Peyer's patch (tissue), 4 donors: ENCODE results near the gene LDLRAD4.

Source experiments
- CTCF ChIP-seq, 6 experiments: fragments of 450-650 bp in 4 of 6; fragments of 200-600 bp in 2 of 6; sonication (generic) in 1 of 6; IDR thresholded peaks; one replicate each; pipeline ENCODE4 v1.5.1; 2017 to 2019; ENCODE audit warnings: antibody characterized with exemption in 6 of 6, mild to moderate bottlenecking in 3 of 6, moderate library complexity in 1 of 6
- POLR2A ChIP-seq, 2 donors: fragments of 450-650 bp; IDR thresholded peaks; one replicate each; pipeline ENCODE4 v1.5.1; 2017; ENCODE audit warnings: antibody characterized with exemption in 2 of 2, mild to moderate bottlenecking in 2 of 2, moderate library complexity in 2 of 2

- TF ChIP-seq CTCF (IDR thresholded peaks at IDR 0.05) (no peak), POLR2A (IDR thresholded peaks at IDR 0.05) (no peak)
Observed at GRCh38 chr18:13433125-13433524, 214.6 kb downstream of the LDLRAD4 start.
